Measurements from ENCODE around the gene SLC22A23.

- TF ChIP-seq CTCF (IDR thresholded peaks at IDR 0.05; ENCODE audit: low read depth, low read length, poor library complexity, severe bottlenecking) (no peak), EZH2phosphoT487 (IDR thresholded peaks at IDR 0.05; ENCODE audit: borderline replicate concordance, low read length) (no peak)
Observed at GRCh38 chr6:3287976-3288707, 168.7 kb downstream of the SLC22A23 start.

Measured in DOHH2 (cell line).